Measurements from ENCODE around the gene PHACTR3. TPM values are rescaled to one million over a fixed set of nuclear protein-coding genes. Genes with fewer than 3 reads are reported as not detected.
A peak's percentile ranks its signal among the peaks of the same experiment; 100 is the strongest.

Gene PHACTR3
- total RNA-seq, 1 donor from 2014 or later, result not detected

DNA sequence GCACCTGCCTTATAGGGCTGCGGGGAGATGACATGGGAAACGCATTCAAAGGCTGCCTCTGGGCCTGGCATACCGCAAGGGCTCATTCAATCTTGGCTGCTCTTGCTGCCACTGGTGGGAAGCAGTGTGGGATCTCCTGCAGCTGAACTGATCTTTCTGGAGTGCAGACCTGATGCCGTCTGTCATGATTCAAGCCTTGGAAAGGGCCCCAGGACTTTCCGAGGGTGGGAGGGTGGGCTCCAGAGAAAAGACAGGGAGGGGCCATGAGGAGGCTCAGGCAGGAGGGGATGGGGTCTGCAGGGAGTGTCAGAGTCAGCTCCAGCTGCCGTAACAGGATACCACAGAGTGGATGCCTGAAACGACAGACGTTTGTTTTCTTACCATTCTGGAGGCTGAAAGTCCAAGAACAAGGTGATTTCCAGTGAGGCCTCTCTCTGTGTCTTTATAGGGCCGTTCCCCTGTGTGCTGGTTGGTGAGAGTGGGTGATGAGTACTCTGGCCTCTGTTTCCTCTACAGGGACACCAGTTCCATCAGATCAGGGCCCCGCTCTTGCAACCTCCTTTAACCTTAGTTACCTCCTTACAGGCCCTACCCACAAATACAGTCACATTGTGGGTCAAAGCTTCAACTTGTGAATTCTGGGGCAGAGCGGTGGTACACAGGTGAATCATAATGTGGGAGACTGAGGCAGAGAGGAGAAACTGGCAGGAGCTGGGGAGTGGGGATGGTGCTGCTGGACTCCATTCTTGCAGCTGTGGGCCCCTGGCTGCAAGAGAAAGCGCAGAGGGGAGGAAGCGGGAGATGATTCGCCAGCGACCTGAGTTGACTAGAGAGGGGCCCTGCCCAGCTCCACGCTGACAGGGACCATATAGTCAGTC is 180.7 kb downstream of the PHACTR3 start:
- H3K36me3 Mint-ChIP-seq (ENCODE audit: low read depth), result no peaks in the 10 kb centered on the region
- no peak for DNase-seq (ENCODE audit: low spot score)
- H3K4me3 Mint-ChIP-seq (ENCODE audit: unreplicated experiment), result no peak overlapping the region
- H3K27ac Mint-ChIP-seq (ENCODE audit: unreplicated experiment), result no peak overlapping the region
- H3K4me1 Mint-ChIP-seq (ENCODE audit: low read depth), result no peaks in the 10 kb centered on the region
- TF ChIP-seq, protein P1, sequence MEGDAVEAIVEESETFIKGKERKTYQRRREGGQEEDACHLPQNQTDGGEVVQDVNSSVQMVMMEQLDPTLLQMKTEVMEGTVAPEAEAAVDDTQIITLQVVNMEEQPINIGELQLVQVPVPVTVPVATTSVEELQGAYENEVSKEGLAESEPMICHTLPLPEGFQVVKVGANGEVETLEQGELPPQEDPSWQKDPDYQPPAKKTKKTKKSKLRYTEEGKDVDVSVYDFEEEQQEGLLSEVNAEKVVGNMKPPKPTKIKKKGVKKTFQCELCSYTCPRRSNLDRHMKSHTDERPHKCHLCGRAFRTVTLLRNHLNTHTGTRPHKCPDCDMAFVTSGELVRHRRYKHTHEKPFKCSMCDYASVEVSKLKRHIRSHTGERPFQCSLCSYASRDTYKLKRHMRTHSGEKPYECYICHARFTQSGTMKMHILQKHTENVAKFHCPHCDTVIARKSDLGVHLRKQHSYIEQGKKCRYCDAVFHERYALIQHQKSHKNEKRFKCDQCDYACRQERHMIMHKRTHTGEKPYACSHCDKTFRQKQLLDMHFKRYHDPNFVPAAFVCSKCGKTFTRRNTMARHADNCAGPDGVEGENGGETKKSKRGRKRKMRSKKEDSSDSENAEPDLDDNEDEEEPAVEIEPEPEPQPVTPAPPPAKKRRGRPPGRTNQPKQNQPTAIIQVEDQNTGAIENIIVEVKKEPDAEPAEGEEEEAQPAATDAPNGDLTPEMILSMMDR (IDR thresholded peaks at IDR 0.05), result no peak
- H3K9me3 Mint-ChIP-seq (ENCODE audit: low read depth), result no peaks in the 10 kb centered on the region
- H3K27me3 Mint-ChIP-seq (ENCODE audit: low read depth), result peaks cover 34% of the 10 kb centered on the region

DNA sequence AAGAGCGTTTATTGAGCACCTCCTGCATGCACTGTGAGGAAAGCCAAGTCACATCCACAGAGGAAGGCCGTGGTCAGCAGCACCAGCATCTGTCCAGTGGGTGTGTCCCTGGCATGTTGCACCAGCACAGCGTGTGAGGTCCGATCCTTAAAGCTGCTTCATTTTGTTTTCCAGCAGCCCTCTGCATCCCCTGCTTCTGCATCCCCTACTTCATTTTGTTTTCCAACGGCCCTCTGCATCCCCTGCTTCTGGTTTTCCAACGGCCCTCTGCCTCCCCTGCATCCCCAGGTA is 181.3 kb downstream of the PHACTR3 start:
- Mint-ChIP-seq H3K27ac (ENCODE audit: unreplicated experiment) (no peak overlapping the region), H3K27me3 (ENCODE audit: low read depth) (peaks cover 35% of the 10 kb centered on the region), H3K4me1 (ENCODE audit: low read depth) (no peaks in the 10 kb centered on the region), H3K4me3 (ENCODE audit: unreplicated experiment) (no peak overlapping the region), H3K36me3 (ENCODE audit: low read depth) (no peaks in the 10 kb centered on the region), H3K9me3 (ENCODE audit: low read depth) (no peaks in the 10 kb centered on the region)
- peak; percentile 36 for DNase-seq (ENCODE audit: low spot score)
- TF ChIP-seq, protein P1 (IDR thresholded peaks at IDR 0.05), result no peak

DNA sequence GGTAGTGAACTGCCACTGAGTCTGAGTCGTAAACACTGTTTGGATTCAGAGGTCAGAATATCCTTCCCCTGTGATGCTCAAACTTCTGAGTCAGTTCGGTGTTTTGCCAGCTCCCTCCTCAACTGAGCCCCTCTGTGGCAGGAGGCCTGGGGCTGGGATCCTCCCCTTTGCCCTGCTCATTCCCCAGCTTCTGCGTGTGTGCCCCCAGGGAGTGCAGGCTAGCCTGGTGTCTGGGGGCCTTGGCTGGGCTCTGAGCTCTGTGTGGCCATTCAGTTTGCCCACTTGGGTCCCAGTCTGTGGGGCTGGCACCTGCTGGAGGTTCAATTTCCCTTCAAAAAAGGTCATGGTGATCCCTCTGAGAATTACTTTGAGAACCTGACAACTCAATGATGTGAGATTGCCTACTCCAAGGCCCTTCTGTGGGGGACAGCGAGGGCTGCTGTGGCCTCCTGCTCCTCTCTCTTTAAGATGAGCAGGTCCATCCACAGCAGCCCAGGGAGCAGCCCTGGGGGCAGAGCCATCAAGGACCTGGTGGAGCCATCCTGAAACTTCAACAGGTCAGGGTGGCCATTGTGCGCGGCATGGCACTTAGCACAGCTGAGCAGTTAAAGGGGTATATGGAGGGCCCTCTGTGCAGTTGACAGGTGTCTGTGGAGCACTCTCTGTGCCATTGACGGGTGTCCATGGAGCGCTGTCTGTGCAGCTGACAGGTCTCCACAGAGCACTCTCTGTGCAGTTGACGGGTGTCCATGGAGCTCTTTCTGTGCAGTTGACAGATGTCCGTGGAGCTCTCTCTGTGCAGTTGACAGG is 181.9 kb downstream of the PHACTR3 start:
- TF ChIP-seq, protein P1 (IDR thresholded peaks at IDR 0.05), result no peak
- Mint-ChIP-seq H3K27ac (ENCODE audit: unreplicated experiment) (no peak overlapping the region), H3K9me3 (ENCODE audit: low read depth) (no peaks in the 10 kb centered on the region), H3K4me1 (ENCODE audit: low read depth) (no peaks in the 10 kb centered on the region), H3K4me3 (ENCODE audit: unreplicated experiment) (no peak overlapping the region), H3K36me3 (ENCODE audit: low read depth) (no peaks in the 10 kb centered on the region), H3K27me3 (ENCODE audit: low read depth) (peaks cover 35% of the 10 kb centered on the region)
- DNase-seq (ENCODE audit: low spot score), result peak; percentile 49

DNA sequence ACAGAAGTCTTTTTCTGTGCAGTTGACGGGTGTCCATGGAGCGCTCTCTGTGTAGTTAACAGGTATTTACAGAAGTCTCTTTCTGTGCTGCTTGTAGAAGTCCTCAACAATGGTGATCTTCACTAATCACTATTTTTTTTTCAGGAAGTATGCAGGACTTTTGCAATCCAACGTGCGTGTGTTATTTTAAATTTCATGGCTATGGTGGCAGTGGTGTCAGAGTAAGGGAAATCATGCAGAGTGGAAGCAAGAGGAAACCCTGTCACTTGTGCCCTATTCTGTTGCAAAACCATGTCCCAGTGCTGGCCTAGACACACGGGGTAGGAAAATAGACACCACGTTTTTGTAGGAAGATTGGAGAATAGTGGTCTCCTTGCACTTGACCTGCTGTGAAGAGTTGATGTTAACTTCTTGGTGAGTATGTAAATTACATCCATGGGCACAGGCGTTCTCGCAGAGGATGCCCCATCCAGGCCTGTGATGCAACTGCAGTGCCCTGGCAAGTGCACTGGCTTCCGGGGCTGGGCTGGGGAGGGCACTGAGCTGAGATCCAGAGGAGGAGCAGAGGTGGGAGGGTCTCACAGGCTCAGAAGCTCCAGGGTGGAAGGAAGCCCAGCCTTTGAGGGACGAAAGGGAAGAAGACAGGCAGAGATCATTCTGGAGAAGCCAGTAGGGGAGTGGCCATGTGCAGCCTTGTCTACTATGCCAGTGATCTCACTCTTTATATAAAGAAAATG is 182.6 kb downstream of the PHACTR3 start:
- TF ChIP-seq, protein P1 (IDR thresholded peaks at IDR 0.05), result no peak
- Mint-ChIP-seq H3K36me3 (ENCODE audit: low read depth) (no peaks in the 10 kb centered on the region), H3K4me3 (ENCODE audit: unreplicated experiment) (no peak overlapping the region), H3K4me1 (ENCODE audit: low read depth) (no peaks in the 10 kb centered on the region), H3K27me3 (ENCODE audit: low read depth) (peaks cover 35% of the 10 kb centered on the region), H3K9me3 (ENCODE audit: low read depth) (peaks cover 3% of the 10 kb centered on the region), H3K27ac (ENCODE audit: unreplicated experiment) (no peak overlapping the region)
- DNase-seq (ENCODE audit: low spot score), result peak; percentile 59

DNA sequence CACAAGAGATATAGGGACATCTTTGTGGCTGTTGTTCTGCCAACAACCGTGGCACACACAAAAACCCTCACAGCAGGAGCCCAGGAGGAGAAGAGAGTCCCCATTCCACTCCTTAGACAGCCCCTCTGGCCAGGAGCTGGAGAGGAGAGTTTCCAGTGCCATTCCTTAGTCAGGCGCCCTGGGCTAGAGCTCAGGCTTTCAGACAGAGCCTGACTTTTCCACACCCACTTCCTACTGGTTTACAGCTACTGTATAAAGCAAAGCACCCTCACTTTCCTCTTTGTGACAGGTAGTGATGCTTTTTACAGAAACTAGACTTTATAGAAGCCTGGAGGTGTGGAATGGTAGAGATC is 183.2 kb downstream of the PHACTR3 start:
- H3K4me3 Mint-ChIP-seq (ENCODE audit: unreplicated experiment), result no peak overlapping the region
- no peak overlapping the region for H3K27ac Mint-ChIP-seq (ENCODE audit: unreplicated experiment)
- DNase-seq (ENCODE audit: low spot score), result no peak
- H3K27me3 Mint-ChIP-seq (ENCODE audit: low read depth), result peaks cover 35% of the 10 kb centered on the region
- H3K9me3 Mint-ChIP-seq (ENCODE audit: low read depth), result peaks cover 3% of the 10 kb centered on the region
- TF ChIP-seq, protein P1 (IDR thresholded peaks at IDR 0.05), result no peak
- no peaks in the 10 kb centered on the region for H3K4me1 Mint-ChIP-seq (ENCODE audit: low read depth)
- no peaks in the 10 kb centered on the region for H3K36me3 Mint-ChIP-seq (ENCODE audit: low read depth)
